ENCODE data around the gene IGSF23.
"Not testable (repeated sequence)": the region's sequence is repeated elsewhere in the genome, so short reads cannot be mapped to it uniquely, and the experiment has no call there.

IGSF23 gene

GRCh38 chr19:44611812-44612295 is 1.5 kb upstream of the IGSF23 start:
- H3K4me3 ChIP-seq (ENCODE audit: low read depth, low read length): no peak overlapping the region

- no peak overlapping the region for H3K4me3 ChIP-seq (ENCODE audit: low read depth, low read length)
Measured at GRCh38 chr19:44614313-44614712, 950 bp downstream of the IGSF23 start.

GRCh38 chr19:44615863-44616247 is 2.5 kb downstream of the IGSF23 start:
- H3K4me3 ChIP-seq (ENCODE audit: low read depth, low read length): no peak overlapping the region

- H3K4me3 ChIP-seq (ENCODE audit: low read depth, low read length): no peak overlapping the region
Measured at GRCh38 chr19:44617110-44617880, 3.9 kb downstream of the IGSF23 start.

GRCh38 chr19:44618640-44619357 is 5.4 kb downstream of the IGSF23 start:
- no peak overlapping the region for H3K4me3 ChIP-seq (ENCODE audit: low read depth, low read length)

GRCh38 chr19:44620667-44621066 is 7.3 kb downstream of the IGSF23 start:
- no peak overlapping the region for H3K4me3 ChIP-seq (ENCODE audit: low read depth, low read length)

- H3K4me3 ChIP-seq (ENCODE audit: low read depth, low read length): no peak overlapping the region
Measured at GRCh38 chr19:44621367-44621766, 8.0 kb downstream of the IGSF23 start.

- H3K4me3 ChIP-seq (ENCODE audit: low read depth, low read length): no peak overlapping the region
Measured at GRCh38 chr19:44623080-44623479, 9.7 kb downstream of the IGSF23 start.

GRCh38 chr19:44623626-44624025 is 10.3 kb downstream of the IGSF23 start:
- no peak overlapping the region for H3K4me3 ChIP-seq (ENCODE audit: low read depth, low read length)

- no peak overlapping the region for H3K4me3 ChIP-seq (ENCODE audit: low read depth, low read length)
Measured at GRCh38 chr19:44624840-44625354, 11.5 kb downstream of the IGSF23 start.

- H3K4me3 ChIP-seq (ENCODE audit: low read depth, low read length): not testable (repeated sequence)
Measured at GRCh38 chr19:44625637-44626036, 12.3 kb downstream of the IGSF23 start.

- no peak overlapping the region for H3K4me3 ChIP-seq (ENCODE audit: low read depth, low read length)
Measured at GRCh38 chr19:44626048-44626624, 12.8 kb downstream of the IGSF23 start.

- no peak overlapping the region for H3K4me3 ChIP-seq (ENCODE audit: low read depth, low read length)
Measured at GRCh38 chr19:44627631-44628030, 14.3 kb downstream of the IGSF23 start.

- H3K4me3 ChIP-seq (ENCODE audit: low read depth, low read length): no peak overlapping the region
Measured at GRCh38 chr19:44628793-44629192, 15.4 kb downstream of the IGSF23 start.

- not testable (repeated sequence) for H3K4me3 ChIP-seq (ENCODE audit: low read depth, low read length)
Measured at GRCh38 chr19:44631611-44632010, 18.2 kb downstream of the IGSF23 start.

GRCh38 chr19:44634058-44634457 is 20.7 kb downstream of the IGSF23 start:
- H3K4me3 ChIP-seq (ENCODE audit: low read depth, low read length): not testable (repeated sequence)

- no peak overlapping the region for H3K4me3 ChIP-seq (ENCODE audit: low read depth, low read length)
Measured at GRCh38 chr19:44634785-44635184, 21.4 kb downstream of the IGSF23 start.

- H3K4me3 ChIP-seq (ENCODE audit: low read depth, low read length): no peak overlapping the region
Measured at GRCh38 chr19:44635581-44636438, 22.4 kb downstream of the IGSF23 start.

- no peak overlapping the region for H3K4me3 ChIP-seq (ENCODE audit: low read depth, low read length)
Measured at GRCh38 chr19:44636439-44637389, 23.4 kb downstream of the IGSF23 start.

- no peak overlapping the region for H3K4me3 ChIP-seq (ENCODE audit: low read depth, low read length)
Measured at GRCh38 chr19:44637390-44637764, 24.0 kb downstream of the IGSF23 start.
